T-cell (primary cell): ENCODE results near the gene SNED1. TPM values are rescaled to one million over a fixed set of nuclear protein-coding genes. Genes with fewer than 3 reads are reported as not detected.

Experiments used
- ATAC-seq, 4 experiments: fragments of 200-7000 bp in 3 of 4; fragments of 150-1000 bp in 1 of 4; cut with Tn5 transposase; replicated peaks in 1 of 4; 1 replicate in 3 of 4; 2 replicates in 1 of 4; pipeline ENCODE4 v1.10.0; 2021; ENCODE audit warnings: moderate library complexity in 3 of 4, mild to moderate bottlenecking in 2 of 4, moderate number of reproducible peaks in 1 of 4
- CTCF ChIA-PET, 2 donors: fragments of 300-600 bp; sonication (Branson Sonifier 250); formaldehyde crosslinking; loops; one replicate each; lab custom pipeline; 2022; ENCODE audit warnings: antibody characterized with exemption in 2 of 2; lab: Charles Lee
- POLR2A ChIA-PET, 2 donors: fragments of 300-600 bp; sonication (Branson Sonifier 250); formaldehyde crosslinking; loops; one replicate each; lab custom pipeline; 2022; ENCODE audit warnings: antibody characterized with exemption in 2 of 2; lab: Charles Lee
- DNase-seq, 35 experiments: peaks; one replicate each; pipeline versions ENCODE4 v3.0.0 to v3.0.0-alpha.2; 2013 to 2023
- H3K27ac ChIP-seq: one replicate; pipeline ENCODE4 v1.5.1; 2013; ENCODE audit warnings: low read length
- H3K27me3 ChIP-seq, 2 experiments: replicated peaks in 1 of 2; 1 replicate in 1 of 2; 2 replicates in 1 of 2; pipeline versions ENCODE4 v1.6.1 to v1.7.0; 2013; ENCODE audit warnings: low read length in 1 of 2, mixed read lengths in 1 of 2; ENCODE audit not compliant: control insufficient read depth in 2 of 2, insufficient read depth in 2 of 2; ENCODE audit errors: extremely low read depth in 1 of 2
- H3K36me3 ChIP-seq, 2 donors: 1 replicate in 1 of 2; 2 replicates in 1 of 2; pipeline versions ENCODE4 v1.6.1 to v1.7.0; 2013; ENCODE audit warnings: low read length in 1 of 2; ENCODE audit not compliant: control insufficient read depth in 2 of 2, insufficient read depth in 1 of 2; ENCODE audit errors: extremely low read depth in 1 of 2
- H3K4me1 ChIP-seq, 2 experiments: 1 replicate in 1 of 2; 2 replicates in 1 of 2; pipeline versions ENCODE4 v1.6.1 to v1.7.0; 2013; ENCODE audit warnings: low read length in 2 of 2, mixed read lengths in 1 of 2; ENCODE audit not compliant: insufficient read depth in 2 of 2, control insufficient read depth in 1 of 2; ENCODE audit errors: extremely low read depth in 1 of 2
- H3K4me3 ChIP-seq, 2 donors: 1 replicate in 1 of 2; 2 replicates in 1 of 2; pipeline versions ENCODE4 v1.5.1 to v1.7.0; 2013; ENCODE audit warnings: mild to moderate bottlenecking in 2 of 2, low read length in 1 of 2, moderate library complexity in 1 of 2; ENCODE audit not compliant: control insufficient read depth in 1 of 2; ENCODE audit errors: extremely low read depth in 1 of 2
- H3K9me3 ChIP-seq: 2 replicates; pipeline ENCODE4 v1.7.0; 2013
- H3K27ac Mint-ChIP-seq, 2 donors: one replicate each; pipeline ENCODE4 v1.8.0; 2020 to 2021; ENCODE audit warnings: mild to moderate bottlenecking in 2 of 2, mixed read lengths in 2 of 2
- H3K27me3 Mint-ChIP-seq, 2 donors: one replicate each; pipeline ENCODE4 v1.8.0; 2021 to 2022; ENCODE audit warnings: mixed read lengths in 2 of 2
- H3K36me3 Mint-ChIP-seq: one replicate; pipeline ENCODE4 v1.8.0; 2021; ENCODE audit warnings: mixed read lengths
- H3K4me1 Mint-ChIP-seq, 3 donors: one replicate each; pipeline ENCODE4 v1.8.0; 2020 to 2022; ENCODE audit warnings: mixed read lengths in 3 of 3, mild to moderate bottlenecking in 1 of 3
- H3K4me3 Mint-ChIP-seq, 3 donors: one replicate each; pipeline ENCODE4 v1.8.0; 2020 to 2022; ENCODE audit warnings: mild to moderate bottlenecking in 3 of 3, mixed read lengths in 3 of 3, moderate library complexity in 3 of 3
- H3K9me3 Mint-ChIP-seq, 3 donors: one replicate each; pipeline ENCODE4 v1.8.0; 2020 to 2022; ENCODE audit warnings: mixed read lengths in 3 of 3
- WGBS: methylation state at CpG from one replicate; pipeline ENCODE4 v1.1.5; 2013; ENCODE audit warnings: missing lambda C conversion rate; ENCODE audit not compliant: insufficient coverage; 5-methylcytosine and 5-hydroxymethylcytosine counted together
- total RNA-seq, 35 experiments: library from RNA in 6 of 35; stranded (reverse) in 6 of 35; fragments of 120-200 nt in 1 of 35; gene quantifications; one replicate each; pipeline versions ENCODE4 v1.2.1 to v1.2.4 and lab custom pipeline; 2013 to 2026

Gene SNED1
- total RNA-seq, 5 donors from 2014 or later (not counting 1 experiment from before 2014, with no cell fraction given), result 37.7 to 82.5 (median 69.4) TPM

DNA sequence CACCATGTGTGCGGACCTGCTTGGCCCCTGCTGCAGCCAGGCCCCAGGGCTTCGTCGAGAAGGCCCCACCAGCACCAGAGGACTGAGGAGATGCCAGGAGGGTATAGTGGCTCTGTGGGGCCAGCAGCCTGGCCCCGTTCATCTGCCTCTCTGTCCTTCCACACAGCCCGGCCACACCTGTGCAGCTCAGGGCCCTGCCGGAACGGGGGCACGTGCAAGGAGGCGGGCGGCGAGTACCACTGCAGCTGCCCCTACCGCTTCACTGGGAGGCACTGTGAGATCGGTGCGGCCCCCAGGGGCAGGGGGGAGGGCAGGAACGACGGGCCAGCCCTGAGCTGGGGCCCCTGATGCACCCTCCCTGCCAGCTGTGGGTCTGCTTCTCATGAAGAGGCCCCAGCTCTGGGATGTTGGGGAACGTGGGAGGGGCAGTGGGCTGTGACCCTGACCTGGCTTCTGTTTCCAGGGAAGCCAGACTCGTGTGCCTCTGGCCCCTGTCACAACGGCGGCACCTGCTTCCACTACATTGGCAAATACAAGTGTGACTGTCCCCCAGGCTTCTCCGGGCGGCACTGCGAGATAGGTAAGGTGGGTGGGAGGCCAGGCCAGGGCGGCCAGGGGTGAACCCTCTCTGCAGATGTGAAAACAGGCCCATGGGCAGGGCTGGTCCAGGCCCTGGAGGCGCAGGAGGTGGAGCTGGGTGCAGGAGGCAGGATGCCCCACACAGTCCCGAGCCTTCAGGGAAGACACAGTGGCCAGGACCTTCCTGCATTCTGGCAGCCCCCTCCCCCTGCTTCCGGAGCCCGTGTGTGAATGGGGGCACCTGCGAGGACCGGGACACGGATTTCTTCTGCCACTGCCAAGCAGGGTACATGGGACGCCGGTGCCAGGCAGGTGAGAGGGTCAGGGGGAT is 53.4 kb downstream of the SNED1 start:
- Histone ChIP-seq H3K27me3 (peaks cover 0 to 15% of the 10 kb centered on the region in 2 experiments), H3K4me1 (peaks cover 0 to 4% of the 10 kb centered on the region in 2 experiments), H3K4me3 (no peak overlapping the region), H3K27ac (no peak overlapping the region), H3K36me3 (peaks cover 0 to 13% of the 10 kb centered on the region in 2 donors), H3K9me3 (no peaks in the 10 kb centered on the region)
- Mint-ChIP-seq H3K4me1 (no peaks in the 10 kb centered on the region), H3K27me3 (no peaks in the 10 kb centered on the region), H3K9me3 (no peaks in the 10 kb centered on the region), H3K36me3 (peaks cover 7% of the 10 kb centered on the region), H3K27ac (no peak overlapping the region), H3K4me3 (no peak overlapping the region)
- 83% methylated on average over 18 of the region's 33 CpGs for WGBS
- ATAC-seq (no peak), DNase-seq (peak in 2 of 35 experiments; percentile 5 to 23)
- CTCF ChIA-PET, result no interaction called here
- POLR2A ChIA-PET, result no interaction called here

GRCh38 chr2:241052677-241053360 is 54.4 kb downstream of the SNED1 start:
- Mint-ChIP-seq H3K36me3 (peaks cover 7% of the 10 kb centered on the region), H3K4me1 (peaks cover 0 to 4% (median 2%) of the 10 kb centered on the region in 3 donors), H3K27ac (no peak overlapping the region), H3K27me3 (no peaks in the 10 kb centered on the region), H3K4me3 (no peak overlapping the region), H3K9me3 (no peaks in the 10 kb centered on the region)
- ChIA-PET POLR2A (no interaction called here), CTCF (no interaction called here)
- peak in 2 of 35 experiments; percentile 11 to 21 for DNase-seq
- H3K27ac ChIP-seq, result no peak overlapping the region
- peaks cover 0 to 15% of the 10 kb centered on the region in 2 experiments for H3K27me3 ChIP-seq
- 93% methylated on average over 22 of the region's 31 CpGs for WGBS
- peaks cover 0 to 13% of the 10 kb centered on the region in 2 donors for H3K36me3 ChIP-seq
- peaks cover 0 to 4% of the 10 kb centered on the region in 2 experiments for H3K4me1 ChIP-seq
- no peak overlapping the region for H3K4me3 ChIP-seq
- ATAC-seq, result no peak
- no peaks in the 10 kb centered on the region for H3K9me3 ChIP-seq

DNA sequence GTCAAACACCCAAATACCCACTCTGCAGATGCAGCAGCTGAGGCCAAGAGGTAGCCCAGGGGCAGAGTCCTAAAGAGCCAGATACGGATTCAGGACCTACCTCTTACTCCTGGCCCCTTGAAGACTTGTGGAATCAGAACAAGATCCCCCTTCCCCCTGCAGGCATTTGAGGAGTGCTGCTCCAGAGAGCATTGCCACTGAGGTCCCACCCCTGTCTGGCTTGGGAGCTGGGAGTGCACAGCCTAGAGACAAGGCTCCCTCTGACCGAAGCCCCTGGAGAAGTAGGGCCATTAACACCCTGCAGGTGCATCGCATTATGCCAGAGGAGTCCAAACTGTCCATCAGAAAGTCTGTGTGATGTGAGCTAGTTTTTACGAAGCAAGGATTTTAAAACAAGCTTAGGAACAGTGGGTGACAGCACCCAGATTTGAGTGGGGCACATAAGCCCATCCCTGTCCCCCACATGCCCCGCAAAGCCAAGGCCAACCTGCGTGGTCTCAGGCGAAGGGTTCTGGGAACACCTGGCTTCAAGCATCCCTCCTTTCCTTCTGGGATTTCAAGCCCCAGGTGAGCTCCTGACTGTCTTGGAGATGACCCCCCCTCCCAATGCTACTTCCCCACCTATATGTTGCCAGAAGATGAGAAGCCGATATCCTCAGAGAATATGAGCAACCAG is 55.3 kb downstream of the SNED1 start:
- peaks cover 0 to 4% of the 10 kb centered on the region in 2 experiments for H3K4me1 ChIP-seq
- ATAC-seq (no peak), DNase-seq (no peak)
- Mint-ChIP-seq H3K4me3 (no peak overlapping the region), H3K36me3 (peaks cover 7% of the 10 kb centered on the region), H3K27me3 (no peaks in the 10 kb centered on the region), H3K9me3 (no peaks in the 10 kb centered on the region), H3K27ac (no peak overlapping the region), H3K4me1 (peaks cover 0 to 6% (median 4%) of the 10 kb centered on the region in 3 donors)
- WGBS, result 98% methylated on average over 7 of the region's 8 CpGs
- no peak overlapping the region for H3K4me3 ChIP-seq
- H3K36me3 ChIP-seq, result peaks cover 0 to 10% of the 10 kb centered on the region in 2 donors
- H3K9me3 ChIP-seq, result no peaks in the 10 kb centered on the region
- CTCF ChIA-PET, result interaction anchor here in 1 of 2 donors (0.5 kb wide), 1 partner anchor 237 kb away, joined by 3 read pairs; no protein-coding TSS in a partner anchor
- peaks cover 0 to 15% of the 10 kb centered on the region in 2 experiments for H3K27me3 ChIP-seq
- H3K27ac ChIP-seq, result no peak overlapping the region
- POLR2A ChIA-PET, result no interaction called here

- ATAC-seq (no peak), DNase-seq (no peak)
- Mint-ChIP-seq H3K4me1 (peaks cover 5 to 11% (median 10%) of the 10 kb centered on the region in 3 donors), H3K4me3 (no peak overlapping the region), H3K9me3 (no peaks in the 10 kb centered on the region), H3K27me3 (no peaks in the 10 kb centered on the region), H3K27ac (peak overlapping the region in 1 of 2 donors; percentile 21), H3K36me3 (peaks cover 4% of the 10 kb centered on the region)
- H3K9me3 ChIP-seq, result no peaks in the 10 kb centered on the region
- ChIA-PET CTCF (interaction anchor here in 1 of 2 donors (0.7 kb wide), 1 partner anchor 147 kb away, joined by 6 read pairs; no protein-coding TSS in a partner anchor), POLR2A (no interaction called here)
- WGBS, result 80% methylated on average over 4 of the region's 6 CpGs
- peaks cover 0 to 13% of the 10 kb centered on the region in 2 experiments for H3K4me1 ChIP-seq
- peaks cover 0 to 17% of the 10 kb centered on the region in 2 experiments for H3K27me3 ChIP-seq
- no peak overlapping the region for H3K4me3 ChIP-seq
- H3K27ac ChIP-seq, result no peak overlapping the region
- no peaks in the 10 kb centered on the region for H3K36me3 ChIP-seq
Observed at GRCh38 chr2:241061275-241061674, 62.9 kb downstream of the SNED1 start.

DNA sequence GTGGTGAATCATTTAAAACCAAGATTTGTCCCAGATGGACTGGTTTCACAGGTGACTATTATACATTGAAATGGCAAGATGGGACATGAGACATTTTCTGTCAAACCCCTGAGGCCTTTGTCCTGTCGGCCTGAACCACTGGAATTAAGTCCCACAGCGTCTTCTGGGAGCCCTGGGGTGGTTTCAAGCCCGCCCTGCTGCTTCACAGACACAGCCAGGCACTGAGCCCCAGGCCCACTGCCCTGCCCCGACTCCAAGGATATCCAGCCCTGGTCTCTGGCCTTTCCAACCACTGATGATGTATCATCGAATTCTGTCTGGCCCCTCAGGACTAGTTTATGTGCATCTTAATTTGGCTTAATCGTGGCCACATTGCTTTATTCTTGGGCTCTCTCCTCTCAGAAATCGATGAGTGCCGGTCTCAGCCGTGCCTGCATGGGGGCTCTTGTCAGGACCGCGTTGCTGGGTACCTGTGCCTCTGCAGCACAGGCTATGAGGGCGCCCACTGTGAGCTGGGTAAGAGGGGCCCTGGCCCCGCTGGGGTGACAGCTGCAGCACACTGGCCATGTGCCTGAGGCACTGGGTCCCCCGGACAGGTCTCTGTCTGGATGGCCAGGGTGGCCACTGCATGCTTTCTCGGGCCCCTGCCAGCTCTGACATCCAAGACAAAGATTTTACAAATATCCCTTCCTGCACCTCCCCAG is 64.1 kb downstream of the SNED1 start:
- WGBS, result 80% methylated on average over 13 of the region's 15 CpGs
- DNase-seq, result peak in 1 of 35 experiments; percentile 12
- CTCF ChIA-PET, result no interaction called here

More for the DNA sequence above, 64.1 kb downstream of the SNED1 start:
- Mint-ChIP-seq H3K9me3 (no peaks in the 10 kb centered on the region), H3K27ac (no peak overlapping the region), H3K4me3 (peak overlapping the region in 1 of 3 donors; percentile 19), H3K4me1 (peaks cover 5 to 11% (median 9%) of the 10 kb centered on the region in 3 donors), H3K36me3 (peaks cover 4% of the 10 kb centered on the region), H3K27me3 (no peaks in the 10 kb centered on the region)
- Histone ChIP-seq H3K36me3 (no peaks in the 10 kb centered on the region), H3K4me3 (no peak overlapping the region), H3K4me1 (peaks cover 0 to 13% of the 10 kb centered on the region in 2 experiments), H3K27ac (no peak overlapping the region), H3K27me3 (peaks cover 0 to 17% of the 10 kb centered on the region in 2 experiments), H3K9me3 (no peaks in the 10 kb centered on the region)
- ATAC-seq, result no peak
- POLR2A ChIA-PET, result no interaction called here
